Astrocyte (in vitro differentiated cells and primary cell): Measurements from ENCODE around the gene ALDH3A1. TPM values are rescaled to one million over a fixed set of nuclear protein-coding genes. Genes with fewer than 3 reads are reported as not detected.

Experiments used
- DNase-seq: peaks from one replicate; pipeline ENCODE4 v3.0.0-alpha.2; 2010; ENCODE audit warnings: low read depth
- FAIRE-seq: peaks from 2 replicates; lab custom pipeline; 2011; peaks lifted over from hg19 to GRCh38; lab: Jason Lieb, UNC
- H2AFZ ChIP-seq: 2 replicates; pipeline ENCODE4 v1.6.0; 2012; ENCODE audit warnings: low read depth, low read length, inconsistent platforms
- H3K27ac ChIP-seq: 2 replicates; pipeline ENCODE4 v1.5.1; 2011; ENCODE audit warnings: low read depth, low read length, inconsistent platforms
- H3K27me3 ChIP-seq: 2 replicates; pipeline ENCODE4 v1.6.0; 2011; ENCODE audit warnings: low read length, inconsistent platforms; ENCODE audit not compliant: insufficient read depth
- H3K36me3 ChIP-seq: 2 replicates; pipeline ENCODE4 v1.5.1; 2011; ENCODE audit warnings: low read length, inconsistent platforms; ENCODE audit not compliant: insufficient read depth
- H3K4me1 ChIP-seq: 2 replicates; pipeline ENCODE4 v1.5.1; 2011; ENCODE audit warnings: low read length, inconsistent platforms; ENCODE audit not compliant: insufficient read depth
- H3K4me2 ChIP-seq: 2 replicates; pipeline ENCODE4 v1.6.0; 2012; ENCODE audit warnings: low read length, inconsistent platforms
- H3K4me3 ChIP-seq: 2 replicates; pipeline ENCODE4 v1.5.1; 2011; ENCODE audit warnings: low read depth, mild to moderate bottlenecking, low read length, inconsistent platforms; ENCODE audit not compliant: insufficient read depth
- H3K79me2 ChIP-seq: 2 replicates; pipeline ENCODE4 v1.6.0; 2012; ENCODE audit warnings: mild to moderate bottlenecking, low read length, inconsistent platforms; ENCODE audit not compliant: insufficient read depth
- H3K9ac ChIP-seq: 2 replicates; pipeline ENCODE4 v1.6.0; 2012; ENCODE audit warnings: mild to moderate bottlenecking, low read length, inconsistent platforms
- H3K9me3 ChIP-seq: 2 replicates; pipeline ENCODE4 v1.5.1; 2012; ENCODE audit warnings: low read depth, mild to moderate bottlenecking, low read length, inconsistent platforms; ENCODE audit not compliant: insufficient read depth
- H4K20me1 ChIP-seq: 2 replicates; pipeline ENCODE4 v1.6.0; 2012; ENCODE audit warnings: low read length, inconsistent platforms; ENCODE audit not compliant: insufficient read depth
- H3K27ac Mint-ChIP-seq: one replicate; pipeline ENCODE4 v1.8.0; 2021; ENCODE audit warnings: mild to moderate bottlenecking, mixed read lengths; ENCODE audit not compliant: unreplicated experiment
- H3K27me3 Mint-ChIP-seq: one replicate; pipeline ENCODE4 v1.8.0; 2021; ENCODE audit warnings: low read depth, mixed read lengths; ENCODE audit not compliant: unreplicated experiment
- H3K36me3 Mint-ChIP-seq: one replicate; pipeline ENCODE4 v1.8.0; 2021; ENCODE audit warnings: low read depth, mixed read lengths; ENCODE audit not compliant: unreplicated experiment
- H3K4me1 Mint-ChIP-seq: one replicate; pipeline ENCODE4 v1.8.0; 2021; ENCODE audit warnings: low read depth, mixed read lengths; ENCODE audit not compliant: unreplicated experiment
- H3K4me3 Mint-ChIP-seq: one replicate; pipeline ENCODE4 v1.8.0; 2021; ENCODE audit warnings: mild to moderate bottlenecking, moderate library complexity, mixed read lengths; ENCODE audit not compliant: unreplicated experiment
- H3K9me3 Mint-ChIP-seq: one replicate; pipeline ENCODE4 v1.8.0; 2021; ENCODE audit warnings: mild to moderate bottlenecking, mixed read lengths; ENCODE audit not compliant: unreplicated experiment
- CTCF ChIP-seq: IDR thresholded peaks from 2 replicates; pipeline ENCODE4 v1.5.1; 2011; ENCODE audit warnings: low read depth, mild to moderate bottlenecking, inconsistent platforms, low read length, moderate library complexity; ENCODE audit not compliant: insufficient read depth
- EZH2 ChIP-seq: IDR thresholded peaks from 2 replicates; pipeline ENCODE4 v1.6.1; 2012; ENCODE audit warnings: mild to moderate bottlenecking, low read length, inconsistent platforms; ENCODE audit not compliant: insufficient read depth
- total RNA-seq: library from RNA; stranded (reverse); gene quantifications from 2 replicates; pipeline ENCODE4 v1.2.1, GENCODE V29; 2021

ALDH3A1 gene
- total RNA-seq, 1 donor from 2014 or later, result not detected

- H3K27ac ChIP-seq, result no peak overlapping the region
- H4K20me1 ChIP-seq, result no peaks in the 10 kb centered on the region
- DNase-seq, result no peak
- no peak for FAIRE-seq
- no peaks in the 10 kb centered on the region for H3K36me3 ChIP-seq
- Mint-ChIP-seq H3K9me3 (no peaks in the 10 kb centered on the region), H3K27me3 (peaks cover 46% of the 10 kb centered on the region), H3K36me3 (no peaks in the 10 kb centered on the region), H3K27ac (no peak overlapping the region), H3K4me3 (no peak overlapping the region), H3K4me1 (no peaks in the 10 kb centered on the region)
- no peak overlapping the region for H3K9ac ChIP-seq
- TF ChIP-seq CTCF (no peak), EZH2 (no peak)
- no peaks in the 10 kb centered on the region for H3K79me2 ChIP-seq
- H3K4me3 ChIP-seq, result no peak overlapping the region
- H3K9me3 ChIP-seq, result no peaks in the 10 kb centered on the region
- no peaks in the 10 kb centered on the region for H3K4me1 ChIP-seq
- H3K4me2 ChIP-seq, result no peak overlapping the region
- H3K27me3 ChIP-seq, result peaks cover 4% of the 10 kb centered on the region
- no peak overlapping the region for H2AFZ ChIP-seq
Observed at GRCh38 chr17:19743101-19744100, 4.7 kb downstream of the ALDH3A1 start.

GRCh38 chr17:19742495-19742894 is 5.6 kb downstream of the ALDH3A1 start:
- H3K27ac ChIP-seq, result no peak overlapping the region
- Mint-ChIP-seq H3K27me3 (peaks cover 42% of the 10 kb centered on the region), H3K9me3 (peaks cover 3% of the 10 kb centered on the region), H3K4me3 (no peak overlapping the region), H3K27ac (no peak overlapping the region), H3K36me3 (no peaks in the 10 kb centered on the region), H3K4me1 (no peaks in the 10 kb centered on the region)
- H3K27me3 ChIP-seq, result peaks cover 4% of the 10 kb centered on the region
- no peaks in the 10 kb centered on the region for H3K79me2 ChIP-seq
- H3K9me3 ChIP-seq, result no peaks in the 10 kb centered on the region
- H3K4me1 ChIP-seq, result no peaks in the 10 kb centered on the region
- TF ChIP-seq EZH2 (no peak), CTCF (no peak)
- no peak for DNase-seq
- no peaks in the 10 kb centered on the region for H3K36me3 ChIP-seq
- H4K20me1 ChIP-seq, result no peaks in the 10 kb centered on the region
- no peak overlapping the region for H3K9ac ChIP-seq
- no peak overlapping the region for H2AFZ ChIP-seq
- no peak overlapping the region for H3K4me3 ChIP-seq
- H3K4me2 ChIP-seq, result no peak overlapping the region
- no peak for FAIRE-seq
